NCI-H69 (cell line): ENCODE measurements around the gene PTAFR.
A peak's percentile ranks its signal among the peaks of the same experiment; 100 is the strongest.

Experiments used
- DNase-seq: peaks from one replicate; lab custom pipeline; 2025; lab: John Stamatoyannopoulos, UW

The PTAFR gene, protein sequence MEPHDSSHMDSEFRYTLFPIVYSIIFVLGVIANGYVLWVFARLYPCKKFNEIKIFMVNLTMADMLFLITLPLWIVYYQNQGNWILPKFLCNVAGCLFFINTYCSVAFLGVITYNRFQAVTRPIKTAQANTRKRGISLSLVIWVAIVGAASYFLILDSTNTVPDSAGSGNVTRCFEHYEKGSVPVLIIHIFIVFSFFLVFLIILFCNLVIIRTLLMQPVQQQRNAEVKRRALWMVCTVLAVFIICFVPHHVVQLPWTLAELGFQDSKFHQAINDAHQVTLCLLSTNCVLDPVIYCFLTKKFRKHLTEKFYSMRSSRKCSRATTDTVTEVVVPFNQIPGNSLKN

DNA sequence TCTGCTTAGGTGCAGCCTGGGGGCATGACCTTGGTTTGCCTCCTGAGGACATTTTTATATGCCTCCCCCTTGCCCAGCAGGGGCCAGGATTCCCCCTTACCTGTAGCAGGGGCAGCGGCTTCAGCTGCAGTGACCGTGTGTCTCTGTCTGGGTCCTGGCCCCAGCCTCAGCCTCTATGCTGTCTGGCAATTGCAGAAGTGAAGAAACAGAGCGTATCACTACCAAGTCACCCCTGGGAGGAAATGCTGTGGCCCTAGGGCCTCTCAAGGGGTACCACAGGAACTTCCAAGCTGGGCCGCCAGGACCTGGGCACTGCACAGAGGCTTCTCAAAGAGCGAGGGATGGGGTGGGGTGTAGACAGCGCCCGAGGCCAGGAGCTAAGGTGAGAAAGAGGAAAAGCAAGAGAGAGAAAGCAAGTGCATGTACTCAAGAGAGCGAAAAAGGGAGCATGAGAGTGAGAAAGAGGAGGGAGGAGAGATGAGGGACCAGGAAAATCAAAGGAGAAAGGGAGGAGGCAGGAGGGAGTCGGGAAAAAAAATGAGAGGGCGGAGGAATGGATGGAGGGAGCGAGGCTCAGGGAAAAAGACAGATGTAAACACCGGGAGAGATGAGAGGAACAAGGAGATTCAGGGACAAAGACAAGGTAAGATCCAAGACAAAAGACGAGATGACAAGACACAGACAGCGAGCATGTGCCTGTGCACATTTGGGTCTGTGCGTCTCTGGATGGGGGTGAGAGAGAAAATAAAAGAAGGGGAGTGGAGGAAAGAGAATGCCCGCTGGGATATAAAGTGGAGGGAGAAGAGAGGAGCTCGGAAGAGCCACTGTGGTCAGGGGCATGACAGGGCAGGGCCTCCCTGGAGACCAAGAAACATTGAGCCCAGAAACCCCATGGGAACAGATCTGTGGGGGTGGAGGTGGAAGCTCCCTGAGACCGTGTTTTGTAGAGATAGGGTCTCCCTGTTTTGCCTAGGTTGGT is at the start of gene PTAFR:
Gene PTAFR (minus strand): TSS at position 199 of the 979 bp plus-strand sequence. CDS start 25,669 bp downstream, outside the sequence.
- DNase-seq, result peak; percentile 6

DNA sequence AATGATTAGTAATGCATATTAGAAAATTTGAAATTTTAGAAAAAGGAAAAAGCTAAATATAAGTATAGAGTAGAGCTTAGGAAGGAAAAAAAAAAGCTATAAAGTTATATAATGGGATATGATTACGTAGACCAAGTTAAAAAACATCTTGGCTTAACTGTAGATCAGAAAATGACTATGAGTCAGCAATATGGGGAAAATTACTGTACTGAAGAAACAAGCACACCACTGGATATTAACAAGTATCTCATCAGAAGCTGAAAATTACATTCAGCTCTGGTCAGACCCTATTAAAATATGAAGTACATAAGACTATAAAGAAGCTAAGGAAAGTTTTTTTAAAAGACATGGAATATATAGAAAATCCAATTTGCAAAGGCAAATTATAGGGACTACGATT is 36.8 kb upstream of the PTAFR start:
- DNase-seq, result no peak

DNA sequence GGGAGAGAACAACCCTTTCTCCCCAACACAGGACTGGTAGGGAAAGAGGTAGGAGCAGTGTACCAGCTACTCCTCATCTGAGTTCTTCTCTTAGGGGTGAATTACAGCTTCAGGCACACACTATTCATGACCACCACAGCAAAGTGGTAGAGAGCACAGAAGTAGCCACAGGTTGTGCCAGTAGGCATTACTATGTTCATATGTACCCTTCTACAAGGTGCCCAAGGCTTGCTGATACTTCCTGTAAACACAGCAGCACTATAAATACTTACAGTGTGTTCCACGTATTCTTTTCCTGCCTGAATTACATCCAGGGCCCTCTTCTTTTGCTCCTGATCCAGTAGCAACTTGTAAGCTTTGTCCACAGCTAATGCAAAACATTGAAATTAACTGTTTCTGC is 33.2 kb upstream of the PTAFR start:
- DNase-seq, result no peak

DNA sequence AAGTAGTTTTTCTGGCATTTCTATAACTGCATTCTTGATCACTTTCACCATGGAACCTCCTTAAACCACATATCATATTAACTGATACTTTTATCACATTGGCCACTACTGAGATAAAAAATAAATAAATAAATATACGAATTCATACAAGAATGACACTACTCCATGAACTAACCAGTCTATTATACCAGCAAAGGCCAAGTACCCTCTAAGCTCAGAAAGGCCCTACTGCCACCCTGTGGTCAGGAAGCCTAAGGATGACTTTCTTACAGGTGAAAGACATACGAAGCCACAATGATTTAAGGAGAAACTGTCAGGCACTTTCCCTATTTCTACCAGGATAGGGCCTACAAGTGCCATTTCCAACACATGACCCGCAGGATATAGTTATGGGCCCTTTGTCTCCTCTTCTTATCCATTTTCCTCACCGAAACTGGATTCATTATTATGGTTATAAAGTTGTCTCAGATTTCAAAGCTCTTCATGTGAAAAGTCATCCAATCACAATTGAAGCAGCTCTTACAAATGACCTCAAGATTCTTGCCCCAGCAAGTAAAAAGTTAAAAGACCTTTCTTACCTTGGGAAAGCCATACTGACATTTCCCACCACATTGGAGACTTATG is 32.4 kb upstream of the PTAFR start:
- DNase-seq, result peak; percentile 23

DNA sequence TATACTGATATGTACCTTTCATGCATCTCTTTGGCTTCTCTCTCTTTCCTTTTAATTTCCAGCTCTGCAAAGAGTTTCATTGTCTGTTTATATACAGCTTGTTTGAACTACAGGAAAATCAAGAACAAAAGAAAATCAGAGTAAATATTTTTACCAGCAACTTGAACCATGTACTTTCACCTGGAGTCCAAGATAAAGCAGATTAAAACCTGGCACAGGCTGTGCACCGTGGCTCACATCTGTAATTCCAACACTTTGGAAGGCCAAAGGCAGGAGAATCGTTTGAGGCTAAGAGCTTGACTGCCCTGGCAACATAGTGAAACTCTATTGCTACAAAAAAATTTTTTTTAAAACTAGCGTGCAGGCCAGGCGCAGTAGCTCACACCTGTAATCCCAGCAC is 28.8 kb upstream of the PTAFR start:
- no peak for DNase-seq

DNA sequence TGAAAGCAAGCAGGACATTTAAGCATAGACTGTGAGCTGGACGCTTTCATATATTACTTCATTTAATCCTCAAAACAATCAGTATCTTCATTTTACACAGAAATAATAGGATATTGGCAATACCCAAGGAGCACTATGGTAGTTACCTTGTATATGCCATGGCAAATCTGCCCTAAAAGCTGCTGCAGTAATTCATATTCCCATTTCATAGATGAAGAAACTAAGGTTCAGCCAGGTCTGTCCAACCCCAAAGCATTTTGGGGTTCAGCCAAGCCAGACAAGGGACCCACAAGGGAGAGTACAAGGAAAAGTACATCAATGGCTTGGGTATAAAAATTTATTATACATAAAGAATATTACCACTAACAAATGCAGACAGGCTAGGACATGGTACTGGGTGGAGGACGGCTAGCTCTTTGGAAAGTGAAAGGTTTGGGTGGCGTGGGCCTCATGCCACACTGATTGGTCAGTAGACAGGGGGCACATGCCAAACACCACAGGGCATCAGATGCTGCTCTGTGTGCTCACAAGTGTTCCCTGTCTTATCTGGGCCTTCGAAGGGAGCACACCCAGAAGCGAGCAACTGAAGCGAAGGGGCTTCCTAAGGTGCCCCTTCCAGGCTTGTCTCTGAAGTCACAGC is 23.9 kb upstream of the PTAFR start:
- no peak for DNase-seq

DNA sequence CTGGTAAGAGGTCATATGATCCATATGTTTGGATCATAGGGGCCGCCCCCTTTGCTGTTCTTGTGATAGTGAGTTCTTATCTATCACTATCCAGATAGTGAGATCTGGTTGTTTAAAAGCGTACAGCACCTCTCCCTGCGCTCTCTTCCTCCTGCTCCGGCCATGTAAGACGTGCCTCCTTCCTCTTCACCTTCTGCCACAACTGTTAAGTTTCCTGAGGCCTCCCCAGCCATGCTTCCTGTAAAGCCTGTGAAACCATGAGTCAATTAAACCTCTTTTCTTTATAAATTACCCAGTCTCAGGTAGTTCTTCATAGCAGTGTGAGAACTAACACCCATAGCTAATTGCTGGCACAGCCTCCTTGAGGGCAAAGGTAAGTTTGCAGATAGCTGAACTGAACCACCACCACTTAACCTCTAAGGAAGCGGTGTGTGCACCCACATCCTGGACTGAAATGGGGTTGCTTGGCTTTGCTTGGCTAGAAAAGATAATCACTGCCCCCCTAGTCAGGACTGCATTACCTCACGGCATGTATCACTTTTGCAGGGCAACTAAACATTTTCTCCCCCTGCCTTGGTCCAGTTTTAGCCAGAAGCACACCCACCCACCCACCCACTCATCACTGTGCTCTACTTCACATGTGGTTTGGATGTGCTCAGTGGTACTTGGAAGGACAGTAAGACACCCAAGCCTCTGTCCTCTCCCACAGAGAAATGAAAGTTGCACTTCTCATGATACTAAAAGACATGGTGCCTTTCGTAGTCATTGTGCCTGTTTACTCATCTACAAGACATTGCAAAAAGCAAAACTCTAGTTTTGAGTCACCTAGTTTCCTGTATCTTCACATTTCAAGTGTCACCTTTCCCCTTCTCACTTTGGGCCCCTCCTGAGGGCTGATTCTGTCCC is 23.1 kb upstream of the PTAFR start:
- DNase-seq, result no peak

DNA sequence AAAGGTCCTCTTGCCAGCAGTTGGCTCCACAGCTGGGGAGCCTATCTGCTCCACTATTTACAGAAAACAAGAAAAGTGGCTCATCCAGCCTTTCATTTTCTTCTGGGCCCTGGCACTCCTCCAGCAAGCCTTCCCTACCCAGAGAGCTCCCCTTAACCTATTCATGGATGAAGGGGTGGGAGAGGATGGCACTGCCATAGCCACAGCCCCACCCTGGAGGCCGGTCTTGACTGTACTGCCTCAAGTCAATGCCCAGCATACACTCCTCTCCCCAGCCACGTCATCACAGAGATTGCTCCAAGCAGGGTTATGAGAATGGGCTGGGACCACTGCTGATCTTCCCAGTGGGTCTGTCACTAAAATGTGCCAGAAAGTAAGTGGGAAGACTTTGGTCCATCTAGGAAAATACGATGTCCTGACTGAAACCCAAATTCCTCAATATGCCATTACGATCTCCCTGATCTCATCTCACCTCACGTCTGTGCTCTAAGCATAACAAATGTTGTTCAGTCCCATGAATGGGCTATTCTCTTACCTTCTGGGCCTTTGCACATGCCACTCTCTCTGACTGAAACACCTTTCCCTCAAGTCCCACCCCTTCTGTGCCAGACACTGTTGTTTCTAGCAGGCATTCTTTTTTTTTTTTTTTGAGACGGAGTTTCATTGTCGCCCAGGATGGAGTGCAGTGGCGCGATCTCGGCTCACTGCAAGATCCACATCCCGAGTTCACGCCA is 21.4 kb upstream of the PTAFR start:
- DNase-seq, result no peak

DNA sequence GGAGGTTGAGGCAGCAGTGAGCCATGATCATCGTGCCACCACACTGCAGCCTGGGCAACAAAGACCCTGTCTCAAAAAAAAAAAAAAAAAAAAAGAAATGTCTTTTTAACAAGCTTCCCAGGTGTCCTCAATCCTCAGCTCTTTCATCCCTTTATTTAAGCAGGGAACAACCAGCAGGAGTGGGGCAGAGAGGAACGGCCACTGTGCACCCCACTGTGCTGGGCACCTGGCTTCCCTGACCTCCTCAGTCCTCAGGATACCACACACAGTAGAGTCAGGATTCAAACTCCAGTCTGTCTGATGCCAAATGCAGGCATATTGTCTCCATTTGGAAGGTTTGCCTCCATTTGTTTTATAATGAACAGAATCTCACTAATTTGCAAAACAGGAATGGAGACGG is 19.8 kb upstream of the PTAFR start:
- no peak for DNase-seq

DNA sequence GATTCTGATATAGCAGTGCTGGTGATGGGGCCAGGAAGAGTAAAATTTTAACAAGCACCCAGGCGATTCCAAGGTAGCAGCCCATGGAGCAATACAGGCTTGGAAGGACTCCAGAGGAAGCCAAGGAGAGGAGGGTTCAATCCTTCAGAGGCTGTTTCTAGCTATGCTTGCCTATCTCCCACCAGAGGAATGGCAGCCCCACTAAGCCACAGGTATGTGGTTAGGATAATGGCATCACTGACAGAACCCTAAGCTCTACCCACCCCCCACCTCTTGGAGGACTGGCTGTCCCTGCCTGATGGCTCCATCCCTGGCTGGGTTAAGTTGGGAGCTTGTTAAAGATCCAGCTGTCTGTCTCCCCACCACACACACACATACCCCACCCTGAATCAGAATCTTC is 19.3 kb upstream of the PTAFR start:
- DNase-seq, result no peak

DNA sequence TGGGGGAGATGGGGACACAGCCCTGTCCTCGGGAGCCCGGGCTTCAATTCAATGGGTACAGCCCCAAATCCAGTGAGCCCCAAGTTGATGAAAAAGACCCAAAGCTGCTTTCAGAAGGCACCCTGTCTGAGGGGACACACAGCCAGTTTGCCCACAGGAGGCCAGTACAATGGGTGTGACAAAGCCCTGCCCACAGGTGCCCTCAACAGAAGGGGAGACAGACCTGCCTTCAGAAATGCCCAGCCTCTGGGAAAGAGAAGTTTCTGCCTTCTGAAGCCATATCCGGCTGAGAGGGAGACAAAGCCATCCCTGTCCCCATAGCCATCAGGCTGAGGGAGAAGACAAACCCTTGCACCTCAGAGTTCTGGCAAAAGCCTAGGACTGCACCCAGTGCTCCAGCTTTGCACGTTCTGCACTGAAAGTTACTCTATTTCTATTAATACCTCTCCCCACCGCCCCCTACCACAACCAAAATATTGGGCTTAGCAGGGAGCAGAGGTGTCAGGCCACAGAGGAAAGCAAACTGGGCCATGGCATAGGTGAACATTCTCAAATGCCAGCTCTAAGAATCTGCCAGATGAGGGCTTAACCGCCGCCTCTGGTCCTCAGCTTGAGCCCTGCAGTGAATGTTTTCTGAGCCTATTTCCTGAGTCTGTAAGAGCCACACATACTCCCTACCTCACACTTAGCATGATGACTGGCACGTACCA is 18.0 kb upstream of the PTAFR start:
- DNase-seq, result no peak

DNA sequence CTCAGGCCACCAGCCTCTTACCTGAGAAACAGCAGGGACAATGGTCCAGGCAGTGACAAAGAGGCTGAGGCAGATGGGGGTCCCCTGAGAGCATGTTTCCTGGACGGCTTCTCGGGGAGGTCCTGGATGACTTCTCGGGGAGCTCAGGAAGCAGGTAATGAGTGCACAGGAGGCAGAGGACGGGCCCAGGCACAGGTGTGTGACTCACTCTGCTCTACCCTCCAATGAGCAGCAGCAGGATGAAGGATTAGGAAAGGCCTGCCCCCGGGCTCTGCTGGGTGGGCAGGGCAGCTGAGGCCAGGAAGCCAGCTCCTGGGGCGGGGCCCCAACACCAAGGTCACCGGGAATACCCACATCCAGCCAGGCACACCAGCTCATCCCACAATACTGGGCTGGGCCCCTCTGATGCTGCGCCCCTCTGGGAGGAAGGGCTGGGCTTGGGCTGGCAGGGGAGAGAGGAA is 17.2 kb upstream of the PTAFR start:
- no peak for DNase-seq

DNA sequence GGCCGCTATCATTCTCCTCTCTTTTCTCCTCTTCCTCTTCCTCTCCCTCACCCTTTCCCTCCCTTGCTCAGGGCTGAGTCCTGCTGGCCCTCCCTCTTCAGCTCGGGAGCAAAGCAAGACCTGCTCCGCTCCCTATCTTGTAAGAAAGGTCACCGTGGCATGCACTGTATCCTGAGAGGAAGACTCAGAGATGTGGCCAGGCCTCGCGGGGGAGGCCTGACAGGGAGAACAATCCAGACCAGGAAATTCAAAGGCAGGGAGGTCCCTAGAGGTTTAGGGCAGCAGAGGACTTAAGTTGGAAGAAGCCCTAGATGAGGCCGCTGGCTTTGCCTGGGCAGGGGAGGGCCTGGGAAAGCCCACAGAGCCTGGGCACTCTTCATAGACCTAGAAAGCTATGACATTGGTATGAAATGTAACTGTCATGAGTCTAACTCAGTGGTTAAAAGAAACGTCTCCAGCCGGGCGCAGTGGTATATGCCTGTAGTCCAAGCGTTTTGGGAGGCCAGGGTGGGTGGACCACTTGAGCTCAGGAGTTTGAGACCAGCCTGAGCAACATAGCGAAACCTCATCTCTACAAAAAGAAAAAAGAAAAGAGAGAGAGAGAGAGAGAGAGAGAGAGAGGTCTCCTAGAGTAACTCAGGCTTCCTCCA is 14.6 kb upstream of the PTAFR start:
- no peak for DNase-seq

DNA sequence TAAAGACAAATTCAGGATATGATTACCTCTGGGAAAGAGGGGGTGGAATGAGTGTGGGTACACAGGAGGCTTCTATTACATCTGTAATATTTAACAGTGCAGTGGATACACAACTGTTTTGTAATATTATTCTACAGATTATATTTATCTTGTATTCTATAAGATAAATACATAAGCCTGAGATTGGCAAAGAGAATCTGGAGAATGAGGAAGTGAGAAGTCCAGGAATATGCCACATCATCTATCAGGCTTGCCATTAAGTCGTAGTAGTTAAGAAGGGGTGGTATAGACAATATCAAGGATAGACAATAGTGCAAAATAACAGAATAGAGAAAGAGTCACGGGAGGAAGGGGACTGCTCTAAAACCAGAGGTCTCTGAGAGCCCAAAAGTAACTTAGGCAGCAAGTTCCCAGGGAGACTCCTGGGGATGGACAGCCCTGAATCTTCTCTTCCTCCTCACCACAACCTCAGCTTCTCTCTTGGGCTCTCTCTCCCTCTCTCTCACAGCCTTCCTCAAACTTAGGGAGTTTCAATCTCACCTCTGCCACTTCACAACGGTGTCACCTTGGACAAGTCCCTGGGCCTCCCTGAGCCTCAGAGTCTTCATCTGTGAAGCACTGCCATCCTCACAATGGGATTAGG is 14.0 kb upstream of the PTAFR start:
- no peak for DNase-seq

DNA sequence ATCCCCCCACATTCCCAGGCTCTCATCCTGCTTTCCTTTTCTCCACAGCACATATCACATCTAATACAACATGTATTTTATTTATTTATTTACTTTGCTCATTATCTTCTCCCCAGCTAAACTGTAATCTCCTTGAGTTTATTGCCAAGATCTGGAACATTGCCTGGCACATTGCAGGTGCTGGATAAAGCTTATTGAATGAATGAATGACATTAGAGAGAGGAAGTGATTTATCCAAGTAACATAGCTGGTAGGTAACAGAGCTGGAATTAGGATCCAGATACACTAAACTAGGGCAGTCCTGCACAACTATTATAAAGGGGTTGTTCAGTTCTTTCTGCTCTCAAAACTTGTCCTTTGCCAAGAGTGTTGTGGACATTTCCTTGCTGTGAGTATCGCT is 8.6 kb upstream of the PTAFR start:
- DNase-seq, result no peak

DNA sequence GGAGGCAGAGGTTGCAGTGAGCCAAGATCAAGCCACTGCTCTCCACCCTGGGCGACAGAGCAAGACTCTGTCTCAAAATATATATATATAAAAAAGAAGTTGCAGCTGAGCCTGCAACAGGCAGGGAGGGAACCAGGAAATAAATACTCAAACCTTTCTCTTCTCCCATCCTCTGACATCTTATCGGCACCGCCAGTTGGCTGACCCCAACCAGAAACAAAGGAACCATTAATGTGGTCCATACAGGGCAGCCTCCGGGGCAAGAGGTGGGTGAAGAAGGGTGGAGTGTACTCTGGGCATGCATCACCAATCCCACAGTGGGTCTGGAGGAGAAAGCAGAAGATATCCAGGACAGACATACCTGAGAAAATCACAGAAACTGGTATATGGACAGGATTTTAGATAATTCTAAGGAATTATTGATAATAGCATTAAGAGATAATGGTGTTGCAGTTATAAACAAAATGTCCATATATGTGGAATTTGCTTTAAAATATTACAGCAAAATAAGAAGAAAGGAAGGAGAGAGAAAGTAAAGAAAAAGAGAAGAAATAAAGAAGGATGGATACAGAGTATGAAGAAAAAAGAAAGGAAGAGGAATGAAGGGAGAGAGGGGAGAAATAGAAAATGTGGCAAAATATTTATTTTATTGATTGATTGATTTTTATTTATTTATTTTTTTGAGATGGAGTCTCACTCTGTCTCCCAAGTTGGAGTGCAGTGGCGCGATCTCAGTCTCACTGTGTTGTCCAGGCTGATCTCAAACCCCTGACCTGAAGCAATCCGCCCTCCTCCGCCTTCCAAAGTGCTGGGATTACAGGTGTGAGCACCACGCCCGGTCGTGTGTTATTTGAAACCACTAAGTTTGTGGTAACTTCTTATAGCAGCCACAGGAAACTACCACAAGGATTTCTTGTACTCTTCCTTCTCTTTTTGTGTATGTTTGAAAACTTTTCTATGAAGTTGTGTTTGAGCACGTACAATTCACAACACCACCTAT is 4.1 kb upstream of the PTAFR start:
- no peak for DNase-seq
